Neural cell (in vitro differentiated cells): ENCODE data around the gene NBEA.

Experiments
- POLR2AphosphoS5 ChIP-seq: IDR thresholded peaks from 2 replicates; pipeline ENCODE4 v1.6.1; 2012
- TF ChIP-seq, protein P1 (sequence below): fragments of 450-650 bp; IDR thresholded peaks from 2 replicates; pipeline ENCODE4 v1.5.1; 2014; ENCODE audit warnings: antibody characterized with exemption, mild to moderate bottlenecking, moderate library complexity; ENCODE audit not compliant: poor library complexity, severe bottlenecking

DNA sequence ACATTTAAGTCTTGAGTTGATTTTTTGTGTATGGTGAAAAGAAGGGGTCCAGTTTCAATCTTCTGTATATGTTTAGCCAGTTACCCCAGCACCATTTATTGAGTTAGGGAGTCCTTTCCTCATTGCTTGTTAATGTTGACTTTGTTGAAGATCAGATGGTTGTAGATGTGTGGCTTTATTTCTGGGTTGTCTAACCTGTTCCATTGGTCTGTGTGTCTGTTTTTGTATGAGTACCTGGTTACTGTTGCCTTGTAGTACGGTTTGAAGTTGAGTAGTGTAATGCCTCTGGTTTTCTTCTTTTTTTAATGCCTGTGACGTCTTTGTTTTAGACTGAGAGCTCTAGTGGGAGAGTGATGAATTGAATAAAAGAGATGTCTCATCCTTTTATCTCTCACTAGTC, 83.2 kb downstream of the NBEA start:
- no peak for TF ChIP-seq POLR2AphosphoS5
- TF ChIP-seq, protein P1, sequence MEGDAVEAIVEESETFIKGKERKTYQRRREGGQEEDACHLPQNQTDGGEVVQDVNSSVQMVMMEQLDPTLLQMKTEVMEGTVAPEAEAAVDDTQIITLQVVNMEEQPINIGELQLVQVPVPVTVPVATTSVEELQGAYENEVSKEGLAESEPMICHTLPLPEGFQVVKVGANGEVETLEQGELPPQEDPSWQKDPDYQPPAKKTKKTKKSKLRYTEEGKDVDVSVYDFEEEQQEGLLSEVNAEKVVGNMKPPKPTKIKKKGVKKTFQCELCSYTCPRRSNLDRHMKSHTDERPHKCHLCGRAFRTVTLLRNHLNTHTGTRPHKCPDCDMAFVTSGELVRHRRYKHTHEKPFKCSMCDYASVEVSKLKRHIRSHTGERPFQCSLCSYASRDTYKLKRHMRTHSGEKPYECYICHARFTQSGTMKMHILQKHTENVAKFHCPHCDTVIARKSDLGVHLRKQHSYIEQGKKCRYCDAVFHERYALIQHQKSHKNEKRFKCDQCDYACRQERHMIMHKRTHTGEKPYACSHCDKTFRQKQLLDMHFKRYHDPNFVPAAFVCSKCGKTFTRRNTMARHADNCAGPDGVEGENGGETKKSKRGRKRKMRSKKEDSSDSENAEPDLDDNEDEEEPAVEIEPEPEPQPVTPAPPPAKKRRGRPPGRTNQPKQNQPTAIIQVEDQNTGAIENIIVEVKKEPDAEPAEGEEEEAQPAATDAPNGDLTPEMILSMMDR, result no peak
